Stimulated activated CD8-positive, alpha-beta memory T cell treated with anti-CD3 and anti-CD28 coated beads, Interleukin-7, amount 100 ng/mL, for 24 hours (primary cell): ENCODE measurements around the gene LBHD2.

Experiments used
- DNase-seq: peaks from one replicate; pipeline ENCODE4 v3.0.0-alpha.2; 2020; ENCODE audit warnings: low read depth

Gene LBHD2

DNA sequence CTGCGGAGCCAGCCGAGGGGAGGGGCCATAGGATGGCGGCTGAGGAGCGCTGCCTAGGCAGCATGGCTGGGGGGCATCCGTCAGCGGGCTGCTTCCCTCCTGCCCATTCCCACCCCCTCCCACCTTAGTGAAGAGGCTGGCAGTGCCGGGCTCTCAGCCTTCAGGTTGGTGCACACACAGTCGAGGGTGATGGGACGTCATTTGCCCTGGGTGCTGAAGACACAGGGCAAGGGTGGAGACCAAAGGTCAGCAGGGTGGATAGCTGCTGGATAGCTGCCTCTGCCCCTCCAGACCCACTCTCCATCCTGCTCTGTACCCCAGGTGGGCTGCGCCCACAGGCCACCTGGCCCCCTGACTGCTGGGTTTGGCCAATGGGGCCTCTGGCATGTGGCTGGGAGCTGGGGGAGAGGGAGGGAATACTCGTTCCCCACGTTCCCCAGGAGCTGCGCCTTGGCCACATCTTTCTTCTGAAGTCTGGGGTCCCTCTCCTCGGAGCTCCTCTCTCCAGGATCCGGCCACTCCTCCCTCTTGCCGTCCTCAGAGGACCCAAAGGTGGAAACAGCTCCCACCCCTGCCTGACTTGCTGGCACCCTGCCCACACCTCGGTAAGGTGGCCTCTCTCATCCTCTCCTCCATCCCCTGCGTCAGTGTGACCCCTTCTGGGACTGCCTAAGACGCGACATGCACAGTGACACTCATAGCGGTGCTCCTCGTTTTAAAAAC is 15.5 kb upstream of the LBHD2 start:
- DNase-seq = no peak

DNA sequence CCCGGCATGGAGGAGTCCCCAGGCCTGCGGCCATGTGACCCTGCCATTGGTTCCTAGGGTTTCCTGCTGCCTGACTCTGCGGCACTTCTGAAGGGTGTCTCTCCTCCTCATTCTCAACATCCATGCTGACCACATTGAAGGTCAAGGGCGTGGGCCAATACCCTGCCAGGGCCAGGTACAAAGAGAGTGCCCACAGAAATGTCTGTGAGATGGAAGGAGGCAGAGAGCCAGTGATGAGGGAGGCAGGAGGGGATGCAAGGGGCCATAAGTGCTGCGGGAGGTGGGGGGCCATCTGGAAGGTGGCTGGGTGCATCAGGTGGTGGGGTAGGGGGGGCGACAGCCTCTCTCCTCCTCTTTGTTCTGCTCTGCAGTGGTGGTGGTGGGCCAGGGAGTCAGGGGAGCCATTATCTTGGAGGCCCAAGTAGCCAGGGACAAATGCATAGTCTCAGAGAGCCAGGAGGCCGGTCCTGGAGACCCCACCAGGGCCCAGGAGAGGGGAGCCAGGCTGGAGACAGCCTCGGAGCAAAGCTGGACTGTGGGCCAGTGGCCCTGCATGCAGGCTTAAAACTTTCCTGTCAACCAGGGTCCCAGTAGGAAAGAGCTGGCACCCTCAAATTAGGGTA is 13.6 kb upstream of the LBHD2 start:
- no peak for DNase-seq

DNA sequence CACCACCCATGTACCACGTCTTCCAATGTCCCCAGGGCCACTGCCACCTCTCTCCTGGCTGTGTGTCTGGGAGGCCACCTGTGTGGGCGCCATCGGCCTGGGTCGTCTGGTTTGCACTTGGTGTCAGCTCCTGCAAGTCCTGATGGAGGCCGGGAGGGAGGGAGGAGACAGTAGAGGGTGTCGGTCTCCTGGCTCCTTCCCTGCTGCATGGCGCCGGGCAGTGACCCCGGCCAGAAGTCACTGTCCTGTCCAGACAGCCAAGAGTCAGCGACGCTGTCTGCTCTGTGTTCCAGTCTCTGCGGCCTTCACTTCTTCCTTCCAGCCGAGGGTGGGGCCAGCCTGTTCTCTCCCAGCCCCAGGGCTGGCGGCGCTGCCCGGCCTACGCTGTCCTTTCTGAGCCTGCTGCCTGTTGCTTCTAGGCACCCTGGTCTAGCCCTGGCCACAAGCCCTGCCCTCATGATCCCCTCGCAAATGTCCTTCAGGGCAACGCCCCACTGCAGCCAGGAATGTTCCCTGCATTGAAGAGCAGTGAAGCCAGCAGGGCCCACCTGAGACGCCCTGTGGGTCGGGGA is 13.0 kb upstream of the LBHD2 start:
- DNase-seq = no peak

DNA sequence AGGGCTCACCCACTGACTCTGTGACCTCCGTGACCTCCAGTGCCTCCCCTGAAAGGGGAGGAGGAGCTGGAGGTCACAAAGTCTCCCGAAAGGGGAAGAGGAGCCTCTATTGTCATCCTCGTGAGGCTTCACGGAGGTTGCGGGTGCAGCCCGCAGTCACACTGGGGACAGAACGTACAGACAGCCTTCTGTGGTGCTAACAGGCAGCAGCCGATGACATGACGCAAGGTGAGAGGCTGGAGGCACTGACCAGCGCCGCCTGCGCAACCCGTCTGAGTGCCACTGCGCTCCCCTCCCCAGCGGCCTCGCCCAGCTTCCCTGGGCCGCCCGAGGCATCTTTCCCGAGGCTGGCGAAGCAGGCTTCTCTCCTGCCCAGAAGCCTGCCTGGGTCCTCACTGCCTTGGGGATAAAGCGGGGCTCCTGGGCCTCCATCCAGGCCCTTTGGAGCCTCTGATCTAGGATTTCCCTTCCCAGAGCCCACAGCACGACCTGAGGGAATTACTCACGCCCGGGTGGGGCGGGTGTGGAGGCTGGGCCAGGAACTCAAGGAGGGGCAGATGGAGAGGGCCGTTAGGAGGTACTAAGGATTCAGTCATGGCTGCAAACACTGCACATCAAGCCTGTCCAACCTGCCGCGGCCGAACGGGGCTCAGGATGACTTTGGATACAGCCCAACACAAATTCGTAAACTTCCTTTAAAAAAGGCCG is 12.3 kb upstream of the LBHD2 start:
- DNase-seq = no peak

DNA sequence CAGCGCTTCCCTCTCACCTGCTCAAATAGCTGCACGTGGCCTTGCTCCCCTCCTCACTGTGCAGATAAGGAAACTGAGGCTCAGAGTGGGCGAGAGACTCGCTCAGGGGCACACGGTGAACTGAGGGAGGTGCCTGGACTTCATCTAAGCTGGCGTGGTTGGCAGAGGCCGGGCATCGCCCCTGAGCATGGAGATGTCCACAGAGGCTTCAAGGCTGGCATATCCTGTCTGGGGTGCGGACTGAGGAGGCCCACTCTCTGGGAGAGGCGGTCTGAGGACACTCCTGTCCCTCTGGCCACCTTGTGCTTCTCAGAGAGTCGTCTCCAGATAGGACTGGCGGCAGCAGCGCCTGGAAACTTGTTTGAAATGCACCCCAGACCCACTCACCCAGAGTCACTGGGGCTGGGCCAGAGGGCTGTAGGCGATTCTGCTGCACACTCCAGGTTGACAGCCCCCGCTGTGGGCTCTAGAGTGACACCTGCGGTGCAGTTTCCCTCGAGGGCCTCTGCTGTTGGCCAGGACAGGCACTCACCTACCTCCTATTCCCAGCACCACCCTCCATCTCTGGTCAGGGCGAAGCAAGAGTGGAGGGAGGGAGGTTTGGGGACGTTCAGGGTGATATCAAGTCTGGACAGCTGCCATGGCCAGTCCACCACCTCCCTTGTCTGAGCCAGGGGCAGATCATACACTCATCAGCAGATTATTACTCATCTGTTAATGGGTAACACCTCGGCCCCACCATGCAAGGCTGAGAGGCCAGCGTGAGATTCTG is 11.2 kb upstream of the LBHD2 start:
- DNase-seq = no peak

DNA sequence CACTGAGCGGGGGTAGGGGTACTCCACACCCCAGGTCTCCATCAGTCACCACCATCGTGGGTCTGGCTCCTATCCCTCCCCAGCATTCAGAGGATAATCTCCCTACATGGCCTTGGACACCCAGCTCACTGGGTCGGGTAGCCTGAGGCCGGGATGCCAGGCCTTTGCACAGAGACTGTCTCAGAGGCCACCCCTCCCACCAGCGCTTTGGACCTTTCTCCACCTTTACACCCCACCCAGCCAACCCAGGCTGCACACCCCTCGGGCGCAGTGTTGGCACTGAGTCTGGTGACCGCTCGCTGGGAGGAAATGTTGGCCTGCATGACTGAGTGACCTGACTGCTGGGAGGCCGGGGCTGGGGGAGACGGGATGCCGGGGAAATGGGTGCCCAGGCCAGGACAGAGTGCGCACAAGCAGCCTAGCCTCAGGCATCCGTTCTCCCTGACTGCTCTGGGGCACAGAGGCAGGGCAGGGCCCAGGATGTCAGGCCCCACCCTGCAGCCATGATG is 10.6 kb upstream of the LBHD2 start:
- no peak for DNase-seq

DNA sequence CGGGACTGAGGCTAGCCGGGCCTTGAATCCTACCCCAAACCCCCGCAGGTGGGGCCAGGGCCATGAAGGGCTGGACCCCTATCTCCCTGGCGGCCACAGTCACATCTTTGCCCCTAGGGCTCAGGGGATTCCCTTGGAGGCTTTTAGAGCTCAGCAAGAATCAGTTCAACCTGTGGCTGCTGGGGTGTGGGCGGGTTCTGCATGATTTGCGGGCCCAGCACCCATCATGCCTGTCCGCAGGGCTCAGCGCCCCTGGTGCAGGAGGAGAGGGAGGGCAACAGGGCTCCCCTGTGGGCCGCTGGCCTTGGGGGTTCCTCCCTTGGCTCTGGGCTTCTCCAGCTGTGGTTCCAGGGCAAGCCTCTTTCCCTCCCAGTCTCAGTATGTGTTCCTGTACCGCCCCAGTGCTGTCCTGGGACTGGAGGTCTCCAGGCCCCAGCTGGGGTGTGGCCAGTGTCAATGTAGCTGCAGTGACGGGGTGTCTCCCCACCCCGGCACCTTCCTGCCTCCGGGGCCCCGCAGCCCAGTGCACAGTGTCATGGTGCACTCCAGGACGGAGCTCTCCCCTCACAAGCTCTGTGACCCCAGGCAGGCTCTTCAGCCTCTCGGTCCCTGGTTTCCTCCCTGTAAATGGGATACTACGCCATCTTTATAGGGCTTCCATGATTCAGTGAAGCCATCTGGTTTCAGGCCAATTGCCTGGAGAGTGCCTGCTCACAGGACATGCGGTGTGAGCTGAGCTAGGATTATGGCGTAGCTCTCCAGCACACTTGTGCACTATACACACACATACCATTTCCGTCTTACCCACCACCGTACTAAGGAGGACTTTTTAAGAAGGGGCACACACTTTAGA is 9.9 kb upstream of the LBHD2 start:
- no peak for DNase-seq

DNA sequence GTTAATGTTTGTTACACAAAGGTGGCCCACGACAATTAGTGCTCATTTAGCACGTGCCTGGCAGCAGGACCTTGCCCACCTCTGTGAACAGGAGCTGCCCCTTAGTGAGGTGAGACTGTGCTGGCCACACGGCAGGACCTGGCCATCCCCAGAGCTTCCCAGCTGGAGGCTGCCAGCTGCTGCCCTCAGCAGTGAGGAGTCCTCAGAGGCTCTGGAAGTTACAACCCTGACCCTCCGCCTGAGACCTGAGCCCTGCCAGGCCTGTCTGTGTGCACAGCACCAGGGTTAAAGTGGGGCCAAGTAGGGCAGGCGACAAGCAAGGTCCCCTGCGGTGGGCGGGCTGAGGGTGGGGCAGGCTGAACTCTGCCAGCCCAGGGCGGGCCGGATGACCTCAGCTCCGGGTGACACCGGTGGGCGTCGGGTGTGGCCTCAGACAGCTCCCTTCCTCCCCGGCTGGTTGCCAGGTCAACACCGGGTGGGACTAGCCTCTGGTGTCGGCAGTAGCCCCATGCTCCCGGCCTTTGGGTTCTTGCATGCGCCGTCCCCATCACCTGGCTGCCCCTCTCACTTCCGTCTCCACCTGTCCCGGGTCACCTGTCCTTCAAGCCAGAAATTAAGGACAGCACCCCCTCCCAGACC is 9.2 kb upstream of the LBHD2 start:
- no peak for DNase-seq

DNA sequence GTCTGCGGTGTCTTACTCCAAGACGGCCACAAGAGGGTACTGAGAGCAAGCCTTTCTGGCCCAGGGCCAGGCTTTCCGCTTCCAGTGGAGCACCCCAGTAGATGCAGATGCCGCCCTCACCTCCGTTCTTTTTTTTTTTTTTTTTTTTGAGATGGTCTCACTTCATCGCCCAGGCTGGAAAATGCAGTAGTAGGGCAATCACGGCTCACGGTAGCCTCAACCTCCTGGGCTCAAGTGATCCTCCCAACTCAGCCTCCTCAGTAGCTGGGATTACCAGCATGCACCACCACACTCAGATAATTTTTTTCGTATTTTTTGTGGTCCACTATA is 5.6 kb upstream of the LBHD2 start:
- peak; percentile 41 for DNase-seq

DNA sequence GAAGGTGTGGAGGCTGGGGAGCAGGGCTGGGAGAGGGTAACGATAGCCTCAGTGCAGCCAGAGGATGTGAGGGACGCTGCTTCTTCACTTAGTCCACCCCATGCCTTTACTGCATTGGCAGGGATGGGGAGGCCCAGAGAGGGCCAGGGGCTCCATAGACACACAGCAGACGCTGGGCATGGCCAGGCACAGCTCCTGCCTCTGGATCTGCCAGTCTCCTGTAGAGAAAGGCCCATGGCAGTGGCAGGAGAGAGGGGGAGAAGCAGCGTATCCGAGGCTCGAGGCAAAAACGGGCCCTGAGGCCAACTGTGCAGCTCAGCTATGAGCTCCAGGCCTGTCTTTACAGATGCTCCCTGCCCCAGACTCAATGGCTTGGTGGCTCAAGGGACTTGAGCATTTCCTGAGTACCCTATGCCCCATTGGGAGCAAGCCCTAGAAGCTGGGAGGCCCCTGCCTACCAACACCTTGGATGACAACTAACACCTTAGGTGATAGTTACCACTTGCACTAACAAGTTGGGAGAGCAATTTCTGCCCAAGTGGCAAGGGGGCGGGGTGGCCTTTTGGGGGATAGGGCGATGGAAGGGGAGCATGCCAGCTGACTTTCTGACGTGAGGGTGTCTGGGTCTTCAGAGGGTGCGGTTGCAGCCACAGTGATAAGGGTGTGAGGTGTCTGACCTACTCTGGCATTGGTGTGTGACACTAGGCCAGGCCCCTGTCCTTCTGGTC is 5.0 kb upstream of the LBHD2 start:
- DNase-seq = no peak

DNA sequence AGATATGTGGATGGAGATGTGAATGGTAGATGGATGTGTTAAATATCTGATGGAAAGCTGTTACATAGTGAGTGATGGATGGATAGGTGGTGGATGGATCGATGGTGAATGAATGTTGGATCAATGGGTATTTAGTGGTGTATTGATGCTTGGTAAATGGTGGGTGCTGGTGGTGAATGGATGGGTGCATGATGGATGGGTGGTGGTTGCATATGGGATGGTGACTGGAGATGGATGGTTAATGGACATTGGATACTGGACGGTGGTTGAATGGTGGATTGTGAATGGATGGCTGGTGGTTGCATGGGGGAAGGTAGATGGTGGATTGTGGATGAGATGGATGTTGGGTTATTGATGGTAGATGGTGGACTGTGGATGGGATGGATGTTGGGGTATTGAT is 2.1 kb upstream of the LBHD2 start:
- DNase-seq = no peak

DNA sequence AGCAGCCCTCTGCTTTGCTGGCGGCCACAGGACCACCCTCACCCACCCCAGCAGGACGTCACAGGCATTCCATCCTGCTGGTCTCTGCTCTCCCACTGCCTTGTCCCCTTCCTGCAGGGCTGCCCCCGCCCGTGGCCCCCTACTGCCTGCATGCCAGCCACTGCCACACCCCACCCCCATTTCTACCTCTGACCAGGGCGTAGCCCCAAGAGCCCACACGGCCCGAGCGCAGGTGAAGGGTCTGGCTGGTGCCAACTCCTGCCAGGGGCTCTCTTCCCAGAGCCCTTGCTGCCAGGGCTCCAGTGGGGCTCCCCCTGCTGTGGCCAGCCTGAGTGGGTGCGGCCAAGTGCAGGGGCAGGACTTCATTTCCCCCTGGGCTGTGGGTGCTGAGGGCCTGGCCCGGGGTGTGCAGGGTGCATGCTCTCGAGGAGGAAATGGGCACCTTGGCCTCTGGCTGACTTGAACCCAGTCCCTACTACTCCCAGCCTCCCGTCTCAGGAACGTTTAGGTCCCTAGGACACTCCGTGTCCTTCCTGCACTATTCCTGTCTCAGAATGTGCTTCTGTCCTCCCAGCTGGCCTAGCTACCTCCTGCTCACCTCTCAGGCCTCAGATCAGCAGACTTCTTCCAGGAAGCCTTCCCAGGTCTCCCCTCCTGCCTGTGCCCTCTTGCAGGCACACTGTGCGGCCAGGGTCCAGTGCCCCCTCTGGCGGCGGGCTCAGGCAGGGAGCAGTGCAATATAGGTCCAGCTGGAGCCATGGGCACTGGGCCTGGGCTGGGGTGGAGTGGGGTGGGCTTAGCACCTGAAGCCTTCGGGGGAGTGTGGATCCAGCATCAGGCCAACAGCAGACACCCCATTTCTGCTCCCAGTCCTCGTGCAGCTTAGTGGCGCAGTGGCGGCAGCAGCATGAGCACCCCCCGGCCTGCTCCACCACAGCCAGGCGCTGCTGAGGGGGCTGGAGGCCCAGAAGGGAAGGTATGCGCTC is 1.4 kb downstream of the LBHD2 start:
- DNase-seq = no peak

DNA sequence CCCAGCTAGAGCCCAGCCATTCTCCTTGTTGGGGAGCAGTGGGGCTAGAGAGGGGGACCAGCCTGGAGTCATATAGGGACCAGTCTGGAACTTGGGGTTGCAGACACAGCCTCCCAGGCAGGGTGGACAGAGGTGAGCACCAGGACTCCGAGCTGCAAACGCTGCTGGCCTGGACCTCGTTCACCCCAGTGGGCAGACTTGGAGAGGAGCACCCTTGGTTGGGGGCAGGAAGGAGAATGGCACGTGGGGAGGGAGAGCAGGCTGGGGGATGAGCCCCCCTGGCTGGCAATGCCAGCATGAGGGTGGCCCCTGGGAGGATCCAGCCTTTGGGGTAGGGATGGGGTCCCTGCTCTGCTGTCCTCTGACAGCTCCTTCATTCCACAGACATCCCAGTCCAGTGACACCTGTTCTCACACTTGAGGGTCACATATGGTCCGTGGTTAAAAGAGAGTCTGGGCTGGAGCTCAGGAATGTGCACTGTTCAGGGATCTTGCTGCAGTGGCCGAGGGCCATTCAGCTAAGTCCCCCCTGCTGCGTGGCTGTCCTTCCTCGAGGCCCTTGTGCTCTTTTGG is 2.8 kb downstream of the LBHD2 start:
- no peak for DNase-seq

DNA sequence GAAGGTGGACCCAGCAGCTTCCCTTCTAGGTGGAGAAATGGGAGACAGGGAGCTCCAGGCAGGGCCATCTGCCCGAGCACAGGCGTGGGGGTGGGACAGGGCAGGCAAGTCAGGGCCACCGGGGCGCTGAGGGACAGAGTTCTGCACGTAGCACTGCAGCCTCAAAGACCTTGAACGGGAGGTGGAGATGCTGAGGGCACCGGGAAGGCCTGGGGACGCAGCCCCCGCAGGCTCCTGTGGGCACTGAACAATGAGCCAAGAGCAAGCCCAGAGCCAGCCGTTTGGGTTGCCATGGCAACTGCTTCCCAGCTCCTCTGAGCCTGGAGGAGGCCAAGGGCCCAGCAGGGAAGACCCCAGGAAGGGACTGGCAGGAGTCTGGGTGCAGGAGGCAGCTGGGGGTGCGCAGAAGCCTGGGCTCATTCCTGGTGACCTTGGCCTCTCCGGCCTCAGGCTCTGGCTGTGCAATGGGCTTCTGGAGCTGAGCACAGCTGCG is 3.4 kb downstream of the LBHD2 start:
- DNase-seq = no peak

DNA sequence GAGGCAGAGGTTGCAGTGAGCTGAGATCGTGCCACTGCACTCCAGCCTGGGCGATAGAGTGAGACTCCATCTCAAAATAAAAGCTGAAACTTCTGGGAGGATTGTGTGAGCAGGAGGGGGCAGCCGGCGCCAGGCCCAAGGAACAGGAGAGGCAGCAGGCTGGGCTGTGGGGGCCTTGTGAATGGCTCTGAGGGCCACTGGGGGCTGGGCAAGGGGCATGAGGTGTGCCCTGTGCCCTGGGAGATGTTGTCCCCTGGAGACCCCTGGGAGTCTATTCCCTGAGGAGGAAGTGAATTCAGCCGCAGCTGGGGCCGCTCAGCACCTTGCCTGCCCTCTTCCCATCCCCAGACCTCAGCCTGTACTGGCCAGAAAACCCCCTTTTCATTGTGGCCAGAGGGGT is 4.9 kb downstream of the LBHD2 start:
- no peak for DNase-seq

DNA sequence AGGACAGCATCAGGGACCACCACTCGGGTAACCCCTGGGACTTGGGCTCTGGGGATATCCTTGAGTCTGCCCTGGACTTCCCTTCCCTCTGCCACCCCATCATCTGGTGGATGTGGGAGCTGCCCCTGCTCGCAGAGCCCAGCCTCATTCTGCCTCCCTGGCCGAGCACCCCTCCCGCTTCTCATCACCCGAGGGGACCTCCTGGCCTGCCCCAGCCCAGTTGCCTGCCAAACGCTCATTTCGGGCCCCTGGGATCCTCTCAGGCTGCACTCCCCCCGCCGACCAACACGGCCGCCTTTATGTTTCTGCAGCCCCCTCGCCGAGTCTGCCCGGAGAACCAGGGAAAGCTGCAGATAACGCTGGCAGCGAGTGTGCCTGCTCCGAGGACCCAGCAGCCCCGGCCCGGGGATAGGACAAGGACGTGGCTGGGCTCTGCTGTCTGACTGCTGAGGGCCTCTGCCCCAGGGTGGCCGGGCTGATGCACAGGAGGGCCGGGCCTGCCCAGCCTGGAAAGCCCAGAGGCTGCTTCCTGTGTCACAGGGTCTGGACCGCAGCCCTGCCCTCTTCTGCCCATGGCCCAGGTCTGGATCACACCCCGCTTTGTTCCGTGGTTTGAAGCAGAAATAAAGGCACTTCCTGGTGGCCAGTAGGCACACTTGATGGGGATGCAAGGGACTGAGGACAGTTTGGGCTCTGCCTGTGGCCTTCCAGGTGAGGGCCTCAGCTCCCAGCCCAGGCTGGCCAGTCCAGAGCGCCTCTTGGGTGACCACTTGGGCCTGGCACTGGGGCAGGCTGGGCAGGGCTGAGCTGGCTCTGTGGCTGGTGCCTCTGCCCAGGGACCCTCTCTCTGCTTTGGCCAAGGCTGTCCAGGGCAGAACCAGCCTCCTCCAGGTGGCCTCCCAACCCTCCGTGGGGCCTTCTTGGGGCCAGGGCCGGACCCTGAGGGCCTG is 5.7 kb downstream of the LBHD2 start:
- no peak for DNase-seq

DNA sequence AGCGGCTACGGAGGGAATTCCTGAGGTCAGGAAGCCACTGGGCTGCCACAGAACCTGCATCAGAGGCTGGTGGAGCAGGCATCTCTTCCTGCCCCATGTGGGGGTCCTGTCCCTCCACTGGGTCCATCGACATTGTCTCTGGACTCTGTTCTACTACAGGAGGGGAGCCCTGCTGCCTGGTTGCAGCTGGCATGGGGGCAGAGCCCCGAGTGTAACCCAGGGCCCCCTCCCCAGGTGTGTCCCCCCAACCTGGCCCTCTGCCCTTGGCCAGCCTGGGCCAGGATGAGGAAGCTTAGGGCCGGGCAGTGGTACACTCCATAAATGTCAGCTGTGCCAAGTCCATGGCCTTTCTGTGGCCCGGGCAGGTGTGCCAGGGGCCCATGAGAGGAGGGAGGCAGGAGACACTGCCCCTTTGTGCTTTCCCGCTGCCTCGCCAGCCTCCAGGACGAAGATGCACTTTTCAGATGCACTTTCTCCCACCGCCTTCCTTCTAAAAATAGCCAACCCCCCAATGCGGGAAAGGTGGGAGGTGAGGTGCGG is 6.5 kb downstream of the LBHD2 start:
- DNase-seq = no peak
